CD4-positive, alpha-beta T cell (primary cell): ENCODE results near the gene USO1. TPM values are rescaled to one million over a fixed set of nuclear protein-coding genes. Genes with fewer than 3 reads are reported as not detected.

Experiments
- ATAC-seq: fragments of 200-7000 bp; cut with Tn5 transposase; one replicate; pipeline ENCODE4 v1.10.0; 2022; ENCODE audit warnings: mild to moderate bottlenecking; ENCODE audit not compliant: poor library complexity
- CTCF ChIA-PET: fragments of 350-600 bp; sonication (Branson Sonifier 250); formaldehyde crosslinking; loops from one replicate; lab custom pipeline; 2021; ENCODE audit warnings: antibody characterized with exemption, inconsistent platforms; lab: Charles Lee
- POLR2A ChIA-PET: fragments of 350-600 bp; sonication (Branson Sonifier 250); formaldehyde crosslinking; loops from one replicate; lab custom pipeline; 2021; ENCODE audit warnings: antibody characterized with exemption, inconsistent platforms; lab: Charles Lee
- DNase-seq, 14 experiments: peaks; one replicate each; pipeline ENCODE4 v3.0.0-alpha.2; 2013 to 2020; ENCODE audit warnings: mixed read lengths in 2 of 14
- H3K27ac ChIP-seq, 2 donors: one replicate each; pipeline versions ENCODE4 v1.5.1 to v1.7.0; 2013; ENCODE audit warnings: low read length in 2 of 2, low read depth in 1 of 2, mild to moderate bottlenecking in 1 of 2
- H3K27me3 ChIP-seq, 2 experiments: 1 replicate in 1 of 2; 2 replicates in 1 of 2; pipeline versions ENCODE4 v1.6.1 to v1.7.0; 2013; ENCODE audit warnings: low read length in 2 of 2, control low read depth in 1 of 2, mild to moderate bottlenecking in 1 of 2, moderate library complexity in 1 of 2; ENCODE audit not compliant: insufficient read depth in 2 of 2, control insufficient read depth in 1 of 2
- H3K36me3 ChIP-seq: one replicate; pipeline ENCODE4 v1.6.1; 2013; ENCODE audit warnings: low read length, control low read depth; ENCODE audit not compliant: insufficient read depth
- H3K4me1 ChIP-seq: one replicate; pipeline ENCODE4 v1.6.1; 2013; ENCODE audit warnings: low read length, control low read depth; ENCODE audit not compliant: insufficient read depth
- H3K4me3 ChIP-seq: one replicate; pipeline ENCODE4 v1.5.1; 2013; ENCODE audit warnings: mild to moderate bottlenecking, low read length, moderate library complexity
- H3K9me3 ChIP-seq, 2 experiments: 1 replicate in 1 of 2; 2 replicates in 1 of 2; pipeline versions ENCODE4 v1.6.1 to v1.7.0; 2013; ENCODE audit warnings: low read length in 2 of 2, mild to moderate bottlenecking in 2 of 2, control low read depth in 1 of 2, moderate library complexity in 1 of 2; ENCODE audit not compliant: control insufficient read depth in 1 of 2, insufficient read depth in 1 of 2
- H3K27ac Mint-ChIP-seq: one replicate; pipeline ENCODE4 v1.8.0; 2020; ENCODE audit warnings: mixed read lengths
- H3K27me3 Mint-ChIP-seq: one replicate; pipeline ENCODE4 v1.8.0; 2021; ENCODE audit warnings: mixed read lengths
- H3K36me3 Mint-ChIP-seq: one replicate; pipeline ENCODE4 v1.8.0; 2021; ENCODE audit warnings: low read depth, mixed read lengths
- H3K4me1 Mint-ChIP-seq: one replicate; pipeline ENCODE4 v1.8.0; 2021; ENCODE audit warnings: low read depth, mixed read lengths
- H3K4me3 Mint-ChIP-seq: one replicate; pipeline ENCODE4 v1.8.0; 2020; ENCODE audit warnings: mild to moderate bottlenecking, mixed read lengths
- H3K9me3 Mint-ChIP-seq: one replicate; pipeline ENCODE4 v1.8.0; 2020; ENCODE audit warnings: mixed read lengths
- CTCF ChIP-seq: fragments of 200-600 bp; IDR thresholded peaks from one replicate; pipeline ENCODE4 v1.8.0; 2022; ENCODE audit warnings: antibody characterized with exemption, mild to moderate bottlenecking
- intact Hi-C, 2 experiments: fragments of 100-400 bp; cut with DNase I in 1 of 2; cut with micrococcal nuclease in 1 of 2; formaldehyde crosslinking; loops; one replicate each; pipeline versions ENCODE4 v1.15.1 to v1.9.0; 2023 to 2025; cut with DNase I, micrococcal nuclease
- total RNA-seq, 174 experiments: library from RNA in 2 of 174; stranded (reverse) in 2 of 174; gene quantifications; one replicate each; pipeline ENCODE4 v1.2.3 and lab custom pipeline; 2021 to 2026

The USO1 gene
- total RNA-seq, 2 experiments from 2014 or later, result 10.5 to 10.9 TPM

GRCh38 chr4:75843596-75843995 lies 119.2 kb downstream of the USO1 start:
- Histone ChIP-seq H3K27me3 (no peaks in the 10 kb centered on the region), H3K36me3 (no peaks in the 10 kb centered on the region), H3K9me3 (no peaks in the 10 kb centered on the region), H3K4me3 (no peak overlapping the region), H3K4me1 (peaks cover 4% of the 10 kb centered on the region), H3K27ac (no peak overlapping the region)
- intact Hi-C loops, result no loop called here
- POLR2A ChIA-PET, result no interaction called here
- DNase-seq (no peak), ATAC-seq (no peak)
- Mint-ChIP-seq H3K36me3 (no peaks in the 10 kb centered on the region), H3K27me3 (no peaks in the 10 kb centered on the region), H3K4me3 (no peak overlapping the region), H3K27ac (no peak overlapping the region), H3K9me3 (no peaks in the 10 kb centered on the region), H3K4me1 (no peaks in the 10 kb centered on the region)
- no peak for TF ChIP-seq CTCF
- CTCF ChIA-PET, result no interaction called here

DNA sequence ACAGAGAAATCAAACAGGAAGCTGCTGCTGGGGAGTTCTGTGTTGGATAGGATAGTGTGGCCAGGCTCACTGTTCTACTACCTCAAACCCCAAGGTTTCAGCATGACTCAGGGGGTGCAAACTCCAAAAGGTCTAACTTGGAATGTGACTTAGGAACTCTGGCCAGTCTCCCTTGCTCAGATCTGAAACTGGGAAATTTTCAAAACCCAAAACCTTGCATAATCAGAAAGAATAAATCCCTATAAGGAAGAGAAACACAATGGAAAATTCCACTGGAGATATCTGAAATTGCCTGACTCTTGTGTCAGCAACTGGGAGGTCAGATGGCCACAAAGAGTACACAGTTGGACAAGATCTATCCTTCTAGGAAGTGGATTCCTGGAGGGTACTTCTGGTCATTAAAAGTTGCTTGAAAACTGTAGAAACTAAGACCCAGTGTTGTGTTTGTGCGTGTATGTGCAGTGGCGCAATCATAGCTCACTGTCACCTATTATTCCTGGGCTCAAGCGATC lies 119.8 kb downstream of the USO1 start:
- ChIA-PET POLR2A (no interaction called here), CTCF (no interaction called here)
- Mint-ChIP-seq H3K4me3 (no peak overlapping the region), H3K27me3 (no peaks in the 10 kb centered on the region), H3K4me1 (no peaks in the 10 kb centered on the region), H3K36me3 (no peaks in the 10 kb centered on the region), H3K9me3 (no peaks in the 10 kb centered on the region), H3K27ac (no peak overlapping the region)
- no peak for TF ChIP-seq CTCF
- intact Hi-C loops, result no loop called here
- H3K9me3 ChIP-seq, result no peaks in the 10 kb centered on the region
- no peak for DNase-seq
- no peak for ATAC-seq
- no peaks in the 10 kb centered on the region for H3K27me3 ChIP-seq
- no peaks in the 10 kb centered on the region for H3K36me3 ChIP-seq
- H3K27ac ChIP-seq, result no peak overlapping the region
- H3K4me3 ChIP-seq, result no peak overlapping the region
- peaks cover 4% of the 10 kb centered on the region for H3K4me1 ChIP-seq

- ATAC-seq (no peak), DNase-seq (no peak)
- Mint-ChIP-seq H3K9me3 (no peaks in the 10 kb centered on the region), H3K36me3 (no peaks in the 10 kb centered on the region), H3K27ac (no peak overlapping the region), H3K4me1 (no peaks in the 10 kb centered on the region), H3K27me3 (peaks cover 5% of the 10 kb centered on the region), H3K4me3 (no peak overlapping the region)
- CTCF ChIA-PET, result no interaction called here
- Histone ChIP-seq H3K36me3 (no peaks in the 10 kb centered on the region), H3K27me3 (no peaks in the 10 kb centered on the region), H3K27ac (no peak overlapping the region), H3K4me3 (no peak overlapping the region), H3K9me3 (no peaks in the 10 kb centered on the region), H3K4me1 (peaks cover 4% of the 10 kb centered on the region)
- POLR2A ChIA-PET, result no interaction called here
- TF ChIP-seq CTCF, result no peak
- intact Hi-C loops, result loop anchor here in 1 of 2 experiments (5.0 kb wide), 1 partner anchor 974 kb away; no protein-coding TSS in a partner anchor
Measured at GRCh38 chr4:75845992-75846391, 121.6 kb downstream of the USO1 start.
